Kasumi-1 (cell line): ENCODE data around the gene COG2.
"Not testable (repeated sequence)": the region's sequence is repeated elsewhere in the genome, so short reads cannot be mapped to it uniquely, and the experiment has no call there.

ENCODE experiments used
- DNase-seq, 2 experiments: peaks; one replicate each; lab custom pipeline; 2025; lab: John Stamatoyannopoulos, UW

COG2 gene

GRCh38 chr1:230642263-230642959 is at the start of gene COG2:
Gene COG2, plus strand, starts transcription at chr1:230642481. Its CDS starts 126 bp downstream, at chr1:230642607.
- peak; percentile 90 for DNase-seq

- DNase-seq: no peak
These were observed 49.4 kb upstream of the COG2 start for GRCh38 chr1:230592848-230593414.

GRCh38 chr1:230594214-230594773 is 48.0 kb upstream of the COG2 start:
- DNase-seq: no peak

GRCh38 chr1:230595181-230595580 is 47.1 kb upstream of the COG2 start:
- no peak for DNase-seq

- no peak for DNase-seq
These were observed 46.0 kb upstream of the COG2 start for GRCh38 chr1:230596306-230596705.

- DNase-seq: no peak
These were observed 43.5 kb upstream of the COG2 start for GRCh38 chr1:230598745-230599144.

- no peak for DNase-seq
These were observed 42.2 kb upstream of the COG2 start for GRCh38 chr1:230599926-230600656.

GRCh38 chr1:230600657-230601400 is 41.5 kb upstream of the COG2 start:
- DNase-seq: not testable (repeated sequence)

GRCh38 chr1:230609208-230609607 is 33.1 kb upstream of the COG2 start:
- DNase-seq: no peak

GRCh38 chr1:230610589-230610988 is 31.7 kb upstream of the COG2 start:
- no peak for DNase-seq

GRCh38 chr1:230611128-230611877 is 31.0 kb upstream of the COG2 start:
- no peak for DNase-seq

- no peak for DNase-seq
These were observed 30.4 kb upstream of the COG2 start for GRCh38 chr1:230611878-230612235.

GRCh38 chr1:230612651-230613050 is 29.6 kb upstream of the COG2 start:
- no peak for DNase-seq

- DNase-seq: no peak
These were observed 28.2 kb upstream of the COG2 start for GRCh38 chr1:230614121-230614520.

- DNase-seq: no peak
These were observed 23.7 kb upstream of the COG2 start for GRCh38 chr1:230618537-230618936.

GRCh38 chr1:230620649-230621323 is 21.5 kb upstream of the COG2 start:
- no peak for DNase-seq

GRCh38 chr1:230621324-230622030 is 20.8 kb upstream of the COG2 start:
- no peak for DNase-seq

GRCh38 chr1:230622151-230622550 is 20.1 kb upstream of the COG2 start:
- DNase-seq: no peak

- no peak for DNase-seq
These were observed 18.1 kb upstream of the COG2 start for GRCh38 chr1:230624097-230624713.

- DNase-seq: no peak
These were observed 16.0 kb upstream of the COG2 start for GRCh38 chr1:230626232-230626631.
